ENCODE results near the gene FCRL1.
A peak's percentile ranks its signal among the peaks of the same experiment; 100 is the strongest.

FCRL1 gene, protein sequence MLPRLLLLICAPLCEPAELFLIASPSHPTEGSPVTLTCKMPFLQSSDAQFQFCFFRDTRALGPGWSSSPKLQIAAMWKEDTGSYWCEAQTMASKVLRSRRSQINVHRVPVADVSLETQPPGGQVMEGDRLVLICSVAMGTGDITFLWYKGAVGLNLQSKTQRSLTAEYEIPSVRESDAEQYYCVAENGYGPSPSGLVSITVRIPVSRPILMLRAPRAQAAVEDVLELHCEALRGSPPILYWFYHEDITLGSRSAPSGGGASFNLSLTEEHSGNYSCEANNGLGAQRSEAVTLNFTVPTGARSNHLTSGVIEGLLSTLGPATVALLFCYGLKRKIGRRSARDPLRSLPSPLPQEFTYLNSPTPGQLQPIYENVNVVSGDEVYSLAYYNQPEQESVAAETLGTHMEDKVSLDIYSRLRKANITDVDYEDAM
- total RNA-seq, result 0 to 2.8 (median 0.04) reads per million in 17 experiments

- peak; percentile 7 to 62 (median 41) for DNase-seq
Observed at GRCh38 chr1:157819896-157820295, at the start of gene FCRL1. Gene FCRL1, minus strand, starts transcription at chr1:157820120. Its CDS starts 83 bp downstream, at chr1:157820037.

- DNase-seq, result no peak
Observed at GRCh38 chr1:157868654-157869053, 48.7 kb upstream of the FCRL1 start.

DNA sequence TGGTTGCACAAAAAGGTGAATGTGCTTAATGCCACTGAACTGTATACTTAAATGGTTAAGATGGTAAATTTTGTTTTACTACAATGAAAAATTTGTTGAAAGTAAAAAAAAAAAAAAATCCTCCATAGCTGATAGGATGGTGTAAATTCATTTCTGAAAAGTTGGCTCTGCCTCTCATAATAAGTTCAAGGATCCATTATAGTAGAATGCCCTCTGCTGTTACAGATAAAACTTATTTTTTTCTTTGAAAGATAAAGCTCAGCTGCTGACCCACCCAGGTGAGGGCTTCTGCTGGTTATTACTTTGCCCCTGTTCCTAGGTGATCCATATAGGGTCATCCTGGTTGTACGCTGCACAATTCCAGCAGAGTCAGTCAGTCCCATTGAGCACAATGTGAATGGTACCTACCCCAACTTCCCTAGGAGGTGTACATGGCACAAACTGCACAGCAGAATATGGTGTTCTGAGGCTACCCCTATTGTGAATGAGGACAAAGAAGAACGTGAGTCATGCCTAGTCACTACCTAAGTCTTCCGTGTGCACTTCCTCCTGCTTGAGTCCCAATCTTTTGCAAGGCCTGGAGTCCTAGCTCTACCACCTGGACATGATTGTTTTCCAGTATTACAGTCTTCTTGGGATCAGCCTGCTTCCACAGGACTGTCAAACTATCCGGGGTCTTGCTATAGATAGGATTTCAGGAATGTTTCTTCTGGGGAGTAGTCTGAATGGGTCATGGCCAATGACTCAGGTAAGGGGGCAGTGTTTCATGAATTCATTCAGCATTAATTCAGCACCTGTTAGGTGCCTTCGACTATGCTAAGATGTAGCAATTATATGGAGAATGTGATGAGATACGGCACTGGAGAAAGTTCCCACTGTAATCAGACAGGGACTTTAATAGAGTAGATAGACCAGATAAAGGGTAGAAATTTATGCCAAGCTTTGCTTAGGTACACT is 42.5 kb upstream of the FCRL1 start:
- DNase-seq, result no peak

DNA sequence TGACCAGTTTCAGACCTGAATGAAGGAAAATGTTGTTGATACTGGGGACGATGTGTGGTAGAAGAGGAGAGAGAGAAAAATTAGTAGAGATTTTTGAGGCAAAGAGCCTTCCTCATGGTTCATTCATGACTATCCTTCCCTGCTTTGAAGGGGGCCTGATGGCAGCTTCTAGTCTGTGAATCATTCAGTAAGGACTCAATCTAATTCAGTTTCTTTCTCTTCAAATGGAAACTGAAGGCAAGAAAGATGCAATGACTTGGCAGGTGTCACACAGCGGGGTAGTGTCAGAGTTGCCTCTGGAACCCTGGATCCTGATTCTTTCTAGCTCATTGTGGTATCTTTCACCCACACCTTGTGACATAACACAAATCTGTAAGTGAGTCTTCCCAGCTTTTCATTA is 36.6 kb upstream of the FCRL1 start:
- no peak for DNase-seq

DNA sequence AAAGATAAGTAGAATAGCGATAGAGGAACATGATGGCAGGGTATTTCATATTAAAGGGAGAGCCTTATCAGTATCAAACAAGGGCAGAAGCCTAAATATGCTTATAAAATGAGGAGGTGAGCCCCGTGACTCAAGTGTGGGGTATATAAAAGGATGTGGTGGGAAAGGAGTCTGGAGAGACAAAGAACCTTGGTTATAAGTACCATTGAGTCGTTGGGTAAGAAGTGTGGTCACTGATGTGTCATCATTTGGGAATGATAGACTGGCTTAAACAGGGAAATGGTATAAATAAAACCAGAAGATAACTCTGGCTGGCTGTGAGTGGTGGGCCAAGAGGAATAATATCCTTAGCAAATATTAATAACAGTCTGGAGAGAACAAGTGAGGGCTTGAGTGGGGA is 32.6 kb upstream of the FCRL1 start:
- no peak for DNase-seq

DNA sequence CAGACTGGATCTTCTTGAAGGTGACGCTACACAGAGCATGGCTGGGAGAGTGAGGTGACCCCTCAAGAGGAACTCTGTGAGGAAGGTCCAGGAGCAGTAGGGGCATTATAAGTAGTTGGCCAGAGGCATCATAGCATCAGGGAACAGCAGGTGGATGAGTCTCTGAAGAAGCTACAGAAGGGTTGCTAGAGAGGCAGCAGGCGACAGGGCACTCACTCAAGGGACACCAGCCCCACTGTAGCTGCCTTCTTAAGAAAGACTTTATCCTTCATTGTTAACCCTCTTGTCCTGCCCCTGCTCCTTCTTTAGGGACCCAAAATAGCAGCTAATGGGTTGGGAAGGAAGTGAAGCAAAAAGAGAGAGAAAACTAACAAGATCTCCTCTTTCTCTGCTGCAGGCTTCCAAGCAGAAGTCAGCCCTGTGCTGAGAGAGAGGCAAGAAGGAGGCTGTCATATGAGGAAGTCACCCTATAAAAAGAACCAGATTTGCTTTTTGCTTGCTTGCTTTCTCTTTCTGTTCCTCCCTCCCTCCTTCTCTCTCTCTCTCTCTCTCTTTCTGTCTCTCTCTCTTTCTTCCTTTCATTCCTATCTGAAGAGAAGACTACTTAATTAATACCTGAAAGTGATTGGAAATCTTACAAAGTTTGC is 29.4 kb upstream of the FCRL1 start:
- DNase-seq, result peak; percentile 44 to 78 (median 67)

GRCh38 chr1:157844089-157844830 is 24.3 kb upstream of the FCRL1 start:
- peak; percentile 21 to 69 (median 48) for DNase-seq

- no peak for DNase-seq
Observed at GRCh38 chr1:157842939-157843338, 23.0 kb upstream of the FCRL1 start.

GRCh38 chr1:157841708-157842107 is 21.8 kb upstream of the FCRL1 start, which contains the start of gene CD5L:
Gene CD5L, minus strand, starts transcription at chr1:157841808. Its CDS starts 107 bp downstream, at chr1:157841701.
- DNase-seq, result no peak

GRCh38 chr1:157838966-157839365 is 19.0 kb upstream of the FCRL1 start:
- peak in 1 of 4 experiments; percentile 5 for DNase-seq

- no peak for DNase-seq
Observed at GRCh38 chr1:157834430-157834829, 14.5 kb upstream of the FCRL1 start.

GRCh38 chr1:157833145-157833544 is 13.2 kb upstream of the FCRL1 start:
- no peak for DNase-seq

GRCh38 chr1:157831968-157832626 is 12.2 kb upstream of the FCRL1 start:
- DNase-seq, result peak in 2 of 4 experiments; percentile 11 to 22

GRCh38 chr1:157830887-157831286 is 11.0 kb upstream of the FCRL1 start:
- DNase-seq, result no peak

GRCh38 chr1:157829711-157830110 is 9.8 kb upstream of the FCRL1 start:
- no peak for DNase-seq

GRCh38 chr1:157829210-157829609 is 9.3 kb upstream of the FCRL1 start:
- DNase-seq, result no peak

DNA sequence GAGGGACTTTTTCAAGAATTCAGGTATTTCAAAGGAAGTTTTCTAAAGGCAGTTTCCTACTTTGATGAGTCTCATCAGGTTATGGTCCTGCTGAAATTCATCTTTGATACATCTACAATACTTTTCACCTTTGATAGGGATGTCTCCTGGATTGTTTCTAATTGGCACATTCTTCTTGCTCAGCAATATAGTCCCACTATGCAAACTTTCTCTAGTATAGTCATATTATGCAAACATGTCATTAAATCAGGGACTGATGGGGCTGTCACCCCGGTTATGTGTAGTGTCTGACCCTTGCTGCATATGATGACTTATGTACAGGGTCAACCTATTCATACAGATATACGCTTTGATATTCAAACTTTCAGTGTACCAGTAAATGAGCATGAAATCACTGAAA is 379 bp upstream of the FCRL1 start:
- DNase-seq, result no peak

DNA sequence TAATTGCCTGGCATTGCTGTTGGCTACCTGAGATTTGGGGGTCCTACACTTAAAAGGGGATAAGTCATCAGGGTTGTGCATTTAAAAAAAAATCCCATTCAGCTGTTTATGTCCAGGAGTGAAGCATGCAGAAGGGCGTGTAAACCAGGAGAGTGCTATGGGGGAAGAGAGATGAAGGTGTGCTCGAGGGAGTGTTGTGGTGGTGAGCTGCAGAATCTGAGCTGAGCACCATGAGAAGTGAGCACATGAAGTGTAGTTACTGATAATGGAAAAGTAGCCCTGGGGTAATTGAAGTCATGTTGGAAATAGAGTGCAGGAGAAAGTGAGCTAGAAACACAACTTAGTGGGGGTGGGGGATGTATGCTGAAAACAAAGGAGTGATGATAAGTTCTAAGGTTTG is 705 bp downstream of the FCRL1 start:
- no peak for DNase-seq

- no peak for DNase-seq
Observed at GRCh38 chr1:157813269-157813668, 6.7 kb downstream of the FCRL1 start.

DNA sequence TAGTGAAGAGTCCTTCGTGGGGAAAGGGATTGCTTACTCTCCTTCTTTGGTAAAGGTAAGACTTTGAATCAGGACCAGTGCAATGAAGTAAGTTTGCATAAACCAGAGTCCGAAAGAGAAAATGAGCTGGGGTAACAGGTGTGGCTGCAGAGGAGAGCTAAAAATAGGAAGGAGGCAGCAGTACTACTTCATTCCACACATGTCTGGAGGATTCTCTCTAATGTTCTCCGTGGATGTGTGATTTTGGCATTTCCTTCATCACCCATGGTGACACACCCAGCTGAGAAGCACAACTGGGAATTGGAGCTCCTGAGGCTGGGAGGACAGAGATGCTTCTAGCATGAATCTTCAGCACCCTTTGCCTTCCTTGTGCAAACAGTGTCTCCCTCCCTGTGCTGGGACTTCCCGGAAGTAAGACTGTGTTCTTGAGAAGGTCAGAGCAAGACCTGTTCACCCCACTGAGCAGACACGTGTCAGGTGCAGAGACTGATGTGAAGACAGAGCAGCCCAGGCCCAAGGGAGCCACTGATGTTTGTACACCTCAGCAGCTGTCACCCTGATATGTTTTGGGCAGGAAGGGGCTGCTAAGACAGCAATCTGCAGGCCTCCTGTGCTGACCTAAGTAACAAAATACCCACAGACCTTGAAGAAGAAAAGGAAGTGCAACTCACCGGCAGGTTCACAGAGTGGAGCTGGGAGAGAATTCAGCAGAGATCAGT is 13.3 kb downstream of the FCRL1 start:
- no peak for DNase-seq

DNA sequence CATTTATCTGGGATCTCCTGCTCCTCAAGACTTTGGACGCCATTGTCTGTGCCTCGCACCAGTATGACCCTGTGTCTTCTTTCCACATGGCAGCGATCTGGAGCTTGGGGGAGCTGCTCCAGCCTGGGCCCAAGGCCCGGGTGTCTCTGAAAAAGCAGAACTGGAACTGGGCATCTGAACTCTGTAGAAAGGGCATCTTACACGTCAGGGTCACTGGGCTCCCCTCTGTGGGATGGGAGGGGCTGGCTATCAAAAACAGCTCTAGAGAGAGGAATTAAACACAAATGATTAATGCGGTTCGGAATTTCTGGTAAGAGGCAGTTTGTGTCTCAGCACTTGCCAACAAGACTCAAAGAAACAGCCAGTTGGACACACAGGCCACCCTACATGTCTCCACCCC is 16.1 kb downstream of the FCRL1 start:
- DNase-seq, result peak; percentile 64 to 75 (median 69)

All from suppressor macrophage (primary cell).